Lung (tissue), 12 donors: ENCODE measurements around the gene KCNA1. TPM values are rescaled to one million over a fixed set of nuclear protein-coding genes. Genes with fewer than 3 reads are reported as not detected.

Source experiments
- ATAC-seq: fragments of 200-7000 bp; cut with Tn5 transposase; one replicate; pipeline ENCODE4 v1.9.1; 2020; ENCODE audit warnings: moderate number of reproducible peaks; ENCODE audit not compliant: insufficient read depth, low FRiP score
- DNase-seq, 3 donors: peaks; one replicate each; pipeline ENCODE4 v3.0.0-alpha.2; 2013 to 2017
- H3K27ac ChIP-seq, 2 donors: one replicate each; pipeline ENCODE4 v1.5.1; 2013; ENCODE audit warnings: mild to moderate bottlenecking in 2 of 2, moderate library complexity in 2 of 2, control low read depth in 1 of 2, inconsistent platforms in 1 of 2, low read depth in 1 of 2, low read length in 1 of 2
- H3K27me3 ChIP-seq, 3 donors: one replicate each; pipeline ENCODE4 v1.5.1; 2013; ENCODE audit warnings: low read length in 2 of 3; ENCODE audit not compliant: control insufficient read depth in 3 of 3, insufficient read depth in 3 of 3
- H3K36me3 ChIP-seq, 4 donors: one replicate each; pipeline ENCODE4 v1.5.1; 2013; ENCODE audit warnings: low read length in 4 of 4, mild to moderate bottlenecking in 1 of 4, moderate library complexity in 1 of 4; ENCODE audit not compliant: control insufficient read depth in 4 of 4, insufficient read depth in 4 of 4
- H3K4me1 ChIP-seq, 5 donors: one replicate each; pipeline ENCODE4 v1.5.1; 2013; ENCODE audit warnings: low read length in 5 of 5, mild to moderate bottlenecking in 2 of 5, moderate library complexity in 1 of 5; ENCODE audit not compliant: control insufficient read depth in 5 of 5, insufficient read depth in 5 of 5
- H3K4me3 ChIP-seq: one replicate; pipeline ENCODE4 v1.5.1; 2013; ENCODE audit warnings: mild to moderate bottlenecking, control low read depth, moderate library complexity
- H3K9ac ChIP-seq, 2 donors: one replicate each; pipeline ENCODE4 v1.5.1; 2013; ENCODE audit warnings: low read length in 2 of 2, control low read depth in 1 of 2; ENCODE audit not compliant: insufficient read depth in 1 of 2
- H3K9me3 ChIP-seq, 4 donors: one replicate each; pipeline ENCODE4 v1.5.1; 2013; ENCODE audit warnings: low read length in 3 of 4, mild to moderate bottlenecking in 1 of 4, moderate library complexity in 1 of 4; ENCODE audit not compliant: control insufficient read depth in 4 of 4, insufficient read depth in 3 of 4
- WGBS, 2 donors: extraction: QIAGEN DNeasy Blood & Tissue Kit; methylation state at CpG; one replicate each; pipeline ENCODE4 v1.1.7; 2013; 5-methylcytosine and 5-hydroxymethylcytosine counted together
- polyA plus RNA-seq, 2 donors: library from polyadenylated mRNA; stranded (reverse); fragments of 200-250 nt; gene quantifications; one replicate each; pipeline ENCODE4 v1.2.1, GENCODE V29; 2013
- total RNA-seq, 2 donors: library from RNA; depleted of rRNA in 1 of 2; stranded (reverse); fragments of >200 nt in 1 of 2; gene quantifications; one replicate each; pipeline ENCODE4 v1.2.1, GENCODE V29; 2014 to 2021
- TF ChIP-seq, protein P1 (sequence below): IDR thresholded peaks from 2 replicates; pipeline ENCODE4 v1.5.1; 2012; ENCODE audit warnings: mild to moderate bottlenecking; ENCODE audit errors: control extremely low read depth, extremely low read depth
- donor health status: control.
- donor health status: control.
- donor health status: Bipolar disorder and iron deficiency.
- donor health status: healthy.
- donor health status: DM: yes; HTN: yes; CAD: no.

KCNA1 gene
- total and polyA plus RNA-seq, 4 donors: 0.07 to 0.24 (median 0.09) TPM; not detected in 1

- Histone ChIP-seq H3K27ac (no peak overlapping the region), H3K36me3 (no peaks in the 10 kb centered on the region), H3K4me1 (no peaks in the 10 kb centered on the region), H3K9ac (no peak overlapping the region), H3K9me3 (no peaks in the 10 kb centered on the region), H3K4me3 (no peak overlapping the region), H3K27me3 (peaks cover 0 to 28% (median 5%) of the 10 kb centered on the region in 3 donors)
- TF ChIP-seq, protein P1, sequence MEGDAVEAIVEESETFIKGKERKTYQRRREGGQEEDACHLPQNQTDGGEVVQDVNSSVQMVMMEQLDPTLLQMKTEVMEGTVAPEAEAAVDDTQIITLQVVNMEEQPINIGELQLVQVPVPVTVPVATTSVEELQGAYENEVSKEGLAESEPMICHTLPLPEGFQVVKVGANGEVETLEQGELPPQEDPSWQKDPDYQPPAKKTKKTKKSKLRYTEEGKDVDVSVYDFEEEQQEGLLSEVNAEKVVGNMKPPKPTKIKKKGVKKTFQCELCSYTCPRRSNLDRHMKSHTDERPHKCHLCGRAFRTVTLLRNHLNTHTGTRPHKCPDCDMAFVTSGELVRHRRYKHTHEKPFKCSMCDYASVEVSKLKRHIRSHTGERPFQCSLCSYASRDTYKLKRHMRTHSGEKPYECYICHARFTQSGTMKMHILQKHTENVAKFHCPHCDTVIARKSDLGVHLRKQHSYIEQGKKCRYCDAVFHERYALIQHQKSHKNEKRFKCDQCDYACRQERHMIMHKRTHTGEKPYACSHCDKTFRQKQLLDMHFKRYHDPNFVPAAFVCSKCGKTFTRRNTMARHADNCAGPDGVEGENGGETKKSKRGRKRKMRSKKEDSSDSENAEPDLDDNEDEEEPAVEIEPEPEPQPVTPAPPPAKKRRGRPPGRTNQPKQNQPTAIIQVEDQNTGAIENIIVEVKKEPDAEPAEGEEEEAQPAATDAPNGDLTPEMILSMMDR: no peak
- WGBS, 2 donors: 45 to 50% methylated on average over 10 of the region's 10 CpGs
- DNase-seq (no peak), ATAC-seq (no peak)
Observed at GRCh38 chr12:4954621-4955354, 45.1 kb downstream of the KCNA1 start.

GRCh38 chr12:4956054-4956453 is 46.3 kb downstream of the KCNA1 start:
- WGBS, 2 donors: 44 to 50% methylated on average over 2 of the region's 2 CpGs
- Histone ChIP-seq H3K27ac (no peak overlapping the region), H3K9me3 (no peaks in the 10 kb centered on the region), H3K36me3 (no peaks in the 10 kb centered on the region), H3K4me1 (no peaks in the 10 kb centered on the region), H3K4me3 (no peak overlapping the region), H3K27me3 (peaks cover 0 to 27% (median 5%) of the 10 kb centered on the region in 3 donors), H3K9ac (no peak overlapping the region)
- DNase-seq: no peak
- TF ChIP-seq, protein P1: no peak
- no peak for ATAC-seq

DNA sequence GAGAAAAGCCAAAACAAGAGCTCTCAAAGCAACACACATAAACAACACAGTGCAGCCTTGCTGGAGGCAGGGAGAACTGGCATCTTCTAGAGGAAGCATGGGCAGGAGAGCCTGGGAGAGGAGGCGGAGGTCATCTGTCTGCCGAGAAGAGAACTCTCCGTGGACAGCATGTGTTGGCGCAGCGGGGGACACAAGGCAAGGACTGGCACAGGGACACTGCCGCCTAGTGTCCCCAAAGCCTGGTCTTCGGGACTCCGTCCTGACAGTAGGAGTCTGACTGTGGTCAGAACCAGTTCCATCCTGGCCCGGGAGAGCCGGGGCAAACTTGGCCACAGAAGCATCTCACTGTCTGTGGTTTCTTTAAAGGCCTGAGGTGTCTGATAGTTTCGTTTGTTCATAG is 47.3 kb downstream of the KCNA1 start:
- H3K4me1 ChIP-seq: no peaks in the 10 kb centered on the region
- ATAC-seq: no peak
- no peaks in the 10 kb centered on the region for H3K36me3 ChIP-seq
- H3K4me3 ChIP-seq: no peak overlapping the region
- TF ChIP-seq, protein P1: no peak
- H3K9ac ChIP-seq: no peak overlapping the region
- H3K9me3 ChIP-seq: no peaks in the 10 kb centered on the region
- WGBS, 2 donors: 83 to 94% methylated on average over 11 of the region's 11 CpGs
- peaks cover 0 to 33% (median 9%) of the 10 kb centered on the region in 3 donors for H3K27me3 ChIP-seq
- H3K27ac ChIP-seq: no peak overlapping the region
- DNase-seq: no peak

DNA sequence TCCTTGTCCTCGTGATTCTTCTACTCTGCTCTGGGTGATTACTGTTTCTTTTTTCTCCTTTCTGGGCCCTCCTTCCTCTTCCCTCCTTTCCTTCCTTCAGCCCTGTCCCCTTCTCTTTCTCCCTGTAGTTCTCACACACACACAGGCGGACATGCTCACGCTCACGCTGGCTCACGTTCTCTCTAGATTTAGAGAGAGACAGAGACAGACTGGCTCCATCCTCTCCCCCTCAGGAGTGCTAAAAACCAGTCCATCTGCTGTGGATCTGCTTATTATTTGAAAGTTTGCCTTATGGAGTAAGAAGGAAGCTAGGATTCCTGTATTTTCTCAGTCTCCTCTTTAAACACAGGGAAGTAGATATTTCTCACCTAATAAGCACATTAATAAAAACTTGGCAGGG is 48.1 kb downstream of the KCNA1 start:
- Histone ChIP-seq H3K27me3 (peaks cover 0 to 33% (median 9%) of the 10 kb centered on the region in 3 donors), H3K4me1 (no peaks in the 10 kb centered on the region), H3K4me3 (no peak overlapping the region), H3K9ac (no peak overlapping the region), H3K9me3 (no peaks in the 10 kb centered on the region), H3K36me3 (no peaks in the 10 kb centered on the region), H3K27ac (no peak overlapping the region)
- 68 to 73% methylated on average over 5 of the region's 5 CpGs for WGBS, 2 donors
- ATAC-seq (no peak), DNase-seq (peak in 2 of 3 donors; percentile 3 to 25)
- TF ChIP-seq, protein P1: no peak
